ENCODE data around the gene RASA3.

GRCh38 chr13:114106526-114106925, 25.9 kb downstream of the RASA3 start:
- no peak for TF ChIP-seq CTCF (conservative IDR thresholded peaks at IDR 0.05; ENCODE audit: low read length)
- no peak for TF ChIP-seq EZH2phosphoT487 (IDR thresholded peaks at IDR 0.05; ENCODE audit: borderline replicate concordance, low read depth, low read length)
